ENCODE results near the gene DHX38. TPM values are rescaled to one million over a fixed set of nuclear protein-coding genes. Genes with fewer than 3 reads are reported as not detected.

The DHX38 gene
- total RNA-seq, 1 donor from 2014 or later = 31.4 TPM

DNA sequence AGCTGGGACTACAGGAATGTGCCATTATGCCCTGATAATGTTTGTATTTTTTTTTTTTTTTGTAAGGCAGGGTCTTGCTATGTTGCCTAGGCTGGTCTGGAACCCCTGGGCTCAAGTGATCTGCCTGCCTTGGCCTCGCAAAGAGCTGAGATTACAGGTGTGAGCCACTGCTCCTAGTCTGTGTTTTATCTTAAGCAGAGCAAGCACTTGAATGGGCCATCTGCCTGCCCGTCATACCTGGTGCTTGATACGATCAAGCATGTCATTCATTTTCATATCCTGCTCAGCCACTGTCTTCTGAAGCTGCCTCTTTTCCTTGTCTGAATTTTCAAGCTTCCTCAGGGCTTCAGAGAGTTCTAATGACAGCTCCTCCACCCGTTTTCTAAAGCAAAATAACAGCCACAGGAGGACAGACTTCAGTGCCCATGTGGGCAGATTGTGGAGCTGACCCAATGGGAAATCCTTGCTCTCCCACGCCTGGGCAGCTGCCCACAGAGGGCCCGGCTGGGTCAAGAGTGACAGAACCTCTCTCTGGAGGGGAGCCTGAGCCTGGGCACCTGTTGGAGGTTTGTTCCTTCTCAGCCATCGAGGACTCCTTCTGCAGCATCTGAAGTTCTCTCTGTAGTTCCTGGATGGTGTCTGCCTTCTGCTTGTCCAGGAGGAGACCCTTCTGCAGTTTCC is 36.5 kb downstream of the DHX38 start:
- TF ChIP-seq, protein P1, sequence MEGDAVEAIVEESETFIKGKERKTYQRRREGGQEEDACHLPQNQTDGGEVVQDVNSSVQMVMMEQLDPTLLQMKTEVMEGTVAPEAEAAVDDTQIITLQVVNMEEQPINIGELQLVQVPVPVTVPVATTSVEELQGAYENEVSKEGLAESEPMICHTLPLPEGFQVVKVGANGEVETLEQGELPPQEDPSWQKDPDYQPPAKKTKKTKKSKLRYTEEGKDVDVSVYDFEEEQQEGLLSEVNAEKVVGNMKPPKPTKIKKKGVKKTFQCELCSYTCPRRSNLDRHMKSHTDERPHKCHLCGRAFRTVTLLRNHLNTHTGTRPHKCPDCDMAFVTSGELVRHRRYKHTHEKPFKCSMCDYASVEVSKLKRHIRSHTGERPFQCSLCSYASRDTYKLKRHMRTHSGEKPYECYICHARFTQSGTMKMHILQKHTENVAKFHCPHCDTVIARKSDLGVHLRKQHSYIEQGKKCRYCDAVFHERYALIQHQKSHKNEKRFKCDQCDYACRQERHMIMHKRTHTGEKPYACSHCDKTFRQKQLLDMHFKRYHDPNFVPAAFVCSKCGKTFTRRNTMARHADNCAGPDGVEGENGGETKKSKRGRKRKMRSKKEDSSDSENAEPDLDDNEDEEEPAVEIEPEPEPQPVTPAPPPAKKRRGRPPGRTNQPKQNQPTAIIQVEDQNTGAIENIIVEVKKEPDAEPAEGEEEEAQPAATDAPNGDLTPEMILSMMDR (conservative IDR thresholded peaks at IDR 0.05; ENCODE audit: low read depth, low read length) = no peak
- no peak for DNase-seq (ENCODE audit: low read depth)
- no peak overlapping the region for H3K4me3 ChIP-seq (ENCODE audit: low read depth, low read length)

DNA sequence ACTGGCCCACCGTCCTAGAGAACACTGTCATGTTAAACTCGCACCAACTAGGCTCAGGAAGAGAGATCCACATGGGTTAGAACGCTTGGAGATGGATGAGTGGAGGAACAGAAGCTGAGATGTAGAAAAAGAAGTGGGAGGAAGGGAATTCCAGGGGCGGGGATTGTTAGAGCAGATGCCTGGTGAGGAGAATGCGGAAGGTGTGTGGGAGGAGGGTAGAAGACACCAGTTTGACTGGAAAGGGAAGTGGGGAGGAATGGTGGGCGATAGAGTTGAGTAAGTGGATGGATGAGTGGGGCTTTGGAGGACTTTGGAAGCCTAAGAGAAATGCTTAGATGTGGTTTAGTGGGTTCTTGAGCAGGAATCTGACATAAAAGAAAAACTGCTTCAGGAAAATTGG is 37.4 kb downstream of the DHX38 start:
- TF ChIP-seq, protein P1 (conservative IDR thresholded peaks at IDR 0.05; ENCODE audit: low read depth, low read length) = no peak
- H3K4me3 ChIP-seq (ENCODE audit: low read depth, low read length) = no peak overlapping the region
- DNase-seq (ENCODE audit: low read depth) = no peak

DNA sequence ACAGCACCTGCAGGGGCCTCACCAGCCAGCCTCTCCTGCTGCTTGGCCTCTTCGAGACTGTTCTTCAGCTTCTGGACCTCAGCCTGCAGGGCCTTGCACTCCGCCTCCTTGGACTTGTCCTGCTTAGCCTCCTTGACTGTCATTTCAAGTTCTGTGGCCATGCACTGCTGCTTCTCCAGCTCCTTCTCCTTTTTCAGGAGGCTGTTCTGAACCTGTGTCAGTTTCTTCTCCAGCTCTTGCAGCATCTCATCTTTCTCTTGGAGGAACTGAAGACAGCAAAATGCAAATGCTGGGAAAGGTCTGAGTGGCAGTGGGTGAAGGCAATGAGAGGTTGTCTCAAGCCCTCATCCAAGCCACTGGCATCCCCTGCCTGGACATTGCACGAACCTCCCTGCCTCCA is 39.1 kb downstream of the DHX38 start:
- H3K4me3 ChIP-seq (ENCODE audit: low read depth, low read length) = no peak overlapping the region
- DNase-seq (ENCODE audit: low read depth) = no peak
- TF ChIP-seq, protein P1 (conservative IDR thresholded peaks at IDR 0.05; ENCODE audit: low read depth, low read length) = no peak

DNA sequence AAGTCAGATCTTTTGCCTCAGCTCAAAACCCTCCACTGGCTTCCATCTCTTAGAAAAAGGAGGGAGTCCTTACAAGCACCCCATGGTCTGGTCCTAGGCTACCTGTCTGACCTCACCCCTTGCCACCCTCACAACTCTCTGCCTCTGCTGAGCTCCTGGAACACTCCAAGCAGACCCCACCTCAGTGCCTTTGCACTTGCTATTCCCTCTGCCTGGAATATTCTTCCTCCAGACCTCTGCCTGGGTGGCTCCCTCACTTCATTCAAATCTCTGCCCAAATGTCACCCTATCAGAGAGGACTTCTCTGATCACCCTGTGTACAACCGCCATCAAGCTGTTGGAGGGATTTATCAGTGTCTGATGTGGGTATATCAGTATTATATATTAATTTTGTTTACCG is 40.9 kb downstream of the DHX38 start:
- H3K4me3 ChIP-seq (ENCODE audit: low read depth, low read length) = no peak overlapping the region
- no peak for DNase-seq (ENCODE audit: low read depth)
- TF ChIP-seq, protein P1 (conservative IDR thresholded peaks at IDR 0.05; ENCODE audit: low read depth, low read length) = no peak

DNA sequence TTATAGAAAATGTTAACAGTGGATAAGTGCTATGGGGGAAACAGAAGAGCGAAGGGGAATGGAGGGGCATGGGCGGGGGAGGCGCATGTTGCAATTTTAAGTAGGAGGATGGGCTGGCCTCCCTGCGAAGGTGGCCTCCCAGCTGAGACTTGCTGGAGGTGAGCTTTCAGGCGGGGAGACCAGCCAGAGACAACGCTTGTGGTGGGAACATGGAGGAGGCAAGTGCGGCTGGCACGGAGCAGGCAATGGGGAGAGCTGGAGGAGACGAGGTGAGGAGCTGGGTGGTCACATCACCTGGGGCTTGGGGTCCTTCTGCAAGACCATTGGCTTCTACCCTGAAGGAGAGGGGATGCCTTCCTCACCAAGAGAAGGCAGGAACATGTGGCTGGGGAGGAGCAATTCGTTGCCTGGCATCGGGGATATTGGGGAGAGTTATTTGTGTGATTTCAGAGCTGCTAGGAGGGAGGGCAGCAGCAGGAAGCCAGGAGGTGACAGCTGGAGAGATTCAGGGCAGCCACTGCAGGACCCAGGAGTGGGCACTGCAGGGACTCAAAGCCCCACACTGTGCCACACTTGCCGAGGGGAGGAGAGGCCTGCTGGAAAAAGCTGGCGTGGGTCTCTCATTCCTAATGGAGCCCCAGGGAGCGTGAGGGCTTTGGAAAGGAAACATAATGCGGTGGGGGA is 43.9 kb downstream of the DHX38 start:
- no peak overlapping the region for H3K4me3 ChIP-seq (ENCODE audit: low read depth, low read length)
- TF ChIP-seq, protein P1 (conservative IDR thresholded peaks at IDR 0.05; ENCODE audit: low read depth, low read length) = no peak

DNA sequence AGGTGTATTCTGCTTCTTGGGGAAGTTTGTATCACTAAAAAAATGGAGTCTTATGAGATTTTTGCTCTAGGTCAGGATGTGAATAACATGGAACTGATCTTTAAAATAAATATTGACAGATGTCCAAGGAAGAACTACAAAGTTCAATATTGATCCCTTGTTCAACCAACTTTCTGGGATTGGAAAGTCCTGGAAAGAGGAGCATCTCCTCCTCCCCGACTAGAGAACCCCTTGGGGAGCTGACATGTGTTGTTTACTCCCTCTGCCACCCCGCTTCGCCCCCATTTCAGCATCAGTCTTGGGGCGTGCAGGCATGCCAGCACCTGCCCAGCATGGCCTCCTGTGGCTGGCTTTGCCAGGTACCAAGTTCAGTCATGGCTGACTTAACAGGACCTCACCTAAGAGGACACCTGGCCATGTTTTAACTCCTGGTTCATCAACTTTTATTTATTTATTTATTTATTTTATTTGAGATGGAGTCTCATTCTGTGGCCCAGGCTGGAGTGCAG is 44.5 kb downstream of the DHX38 start:
- DNase-seq (ENCODE audit: low read depth) = no peak
- TF ChIP-seq, protein P1 (conservative IDR thresholded peaks at IDR 0.05; ENCODE audit: low read depth, low read length) = no peak
- H3K4me3 ChIP-seq (ENCODE audit: low read depth, low read length) = no peak overlapping the region

More for the DNA sequence above, 43.9 kb downstream of the DHX38 start:
- no peak for DNase-seq (ENCODE audit: low read depth)
